ENCODE results near the gene VASN.

DNA sequence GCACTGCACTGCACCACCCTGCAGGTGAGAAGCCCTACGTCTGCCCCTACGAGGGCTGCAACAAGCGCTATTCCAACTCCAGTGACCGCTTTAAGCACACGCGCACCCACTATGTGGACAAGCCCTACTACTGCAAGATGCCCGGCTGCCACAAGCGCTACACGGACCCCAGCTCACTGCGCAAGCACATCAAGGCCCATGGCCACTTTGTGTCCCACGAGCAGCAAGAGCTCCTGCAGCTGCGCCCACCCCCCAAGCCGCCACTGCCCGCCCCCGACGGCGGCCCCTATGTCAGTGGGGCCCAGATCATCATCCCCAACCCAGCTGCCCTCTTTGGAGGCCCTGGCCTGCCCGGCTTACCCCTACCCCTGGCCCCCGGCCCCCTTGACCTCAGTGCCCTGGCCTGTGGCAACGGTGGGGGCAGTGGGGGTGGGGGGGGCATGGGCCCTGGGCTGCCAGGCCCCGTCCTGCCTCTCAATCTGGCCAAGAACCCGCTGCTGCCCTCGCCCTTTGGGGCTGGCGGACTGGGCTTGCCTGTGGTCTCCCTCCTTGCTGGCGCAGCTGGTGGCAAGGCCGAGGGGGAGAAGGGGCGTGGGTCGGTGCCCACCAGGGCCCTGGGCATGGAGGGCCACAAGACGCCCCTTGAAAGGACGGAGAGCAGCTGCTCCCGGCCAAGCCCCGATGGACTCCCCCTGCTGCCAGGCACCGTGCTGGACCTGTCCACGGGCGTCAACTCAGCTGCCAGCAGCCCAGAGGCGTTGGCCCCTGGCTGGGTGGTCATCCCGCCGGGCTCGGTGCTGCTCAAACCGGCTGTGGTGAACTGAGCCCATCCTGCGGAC, 34.7 kb upstream of the VASN start:
- TF ChIP-seq, protein P1, sequence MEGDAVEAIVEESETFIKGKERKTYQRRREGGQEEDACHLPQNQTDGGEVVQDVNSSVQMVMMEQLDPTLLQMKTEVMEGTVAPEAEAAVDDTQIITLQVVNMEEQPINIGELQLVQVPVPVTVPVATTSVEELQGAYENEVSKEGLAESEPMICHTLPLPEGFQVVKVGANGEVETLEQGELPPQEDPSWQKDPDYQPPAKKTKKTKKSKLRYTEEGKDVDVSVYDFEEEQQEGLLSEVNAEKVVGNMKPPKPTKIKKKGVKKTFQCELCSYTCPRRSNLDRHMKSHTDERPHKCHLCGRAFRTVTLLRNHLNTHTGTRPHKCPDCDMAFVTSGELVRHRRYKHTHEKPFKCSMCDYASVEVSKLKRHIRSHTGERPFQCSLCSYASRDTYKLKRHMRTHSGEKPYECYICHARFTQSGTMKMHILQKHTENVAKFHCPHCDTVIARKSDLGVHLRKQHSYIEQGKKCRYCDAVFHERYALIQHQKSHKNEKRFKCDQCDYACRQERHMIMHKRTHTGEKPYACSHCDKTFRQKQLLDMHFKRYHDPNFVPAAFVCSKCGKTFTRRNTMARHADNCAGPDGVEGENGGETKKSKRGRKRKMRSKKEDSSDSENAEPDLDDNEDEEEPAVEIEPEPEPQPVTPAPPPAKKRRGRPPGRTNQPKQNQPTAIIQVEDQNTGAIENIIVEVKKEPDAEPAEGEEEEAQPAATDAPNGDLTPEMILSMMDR (IDR thresholded peaks at IDR 0.05; ENCODE audit: low read depth, low read length, poor library complexity, severe bottlenecking) = no peak
- no peak for TF ChIP-seq EZH2phosphoT487 (IDR thresholded peaks at IDR 0.05; ENCODE audit: borderline replicate concordance, low read length)

All from DOHH2 (cell line).